Fibroblast of the aortic adventitia (primary cell): ENCODE measurements around the gene MAP1S. TPM values are rescaled to one million over a fixed set of nuclear protein-coding genes. Genes with fewer than 3 reads are reported as not detected.

Experiments used
- DNase-seq: peaks from one replicate; pipeline ENCODE4 v3.0.0-alpha.2; 2010; ENCODE audit warnings: low read depth
- H3K4me3 ChIP-seq: 2 replicates; pipeline ENCODE4 v1.5.1; 2011; ENCODE audit warnings: low read depth, mild to moderate bottlenecking, control low read depth, low read length, moderate library complexity
- total RNA-seq: library from RNA; depleted of rRNA; stranded (reverse); fragments of >200 nt; gene quantifications from 2 replicates; pipeline ENCODE4 v1.2.3, GENCODE V29; 2012; ENCODE audit warnings: low replicate concordance
- TF ChIP-seq, protein P1 (sequence below): IDR thresholded peaks from 2 replicates; pipeline ENCODE4 v1.5.1; 2011; ENCODE audit warnings: mild to moderate bottlenecking, low read length, control low read depth, inconsistent platforms; ENCODE audit not compliant: insufficient read depth

MAP1S gene
- total RNA-seq, 1 donor = 19.3 TPM

DNA sequence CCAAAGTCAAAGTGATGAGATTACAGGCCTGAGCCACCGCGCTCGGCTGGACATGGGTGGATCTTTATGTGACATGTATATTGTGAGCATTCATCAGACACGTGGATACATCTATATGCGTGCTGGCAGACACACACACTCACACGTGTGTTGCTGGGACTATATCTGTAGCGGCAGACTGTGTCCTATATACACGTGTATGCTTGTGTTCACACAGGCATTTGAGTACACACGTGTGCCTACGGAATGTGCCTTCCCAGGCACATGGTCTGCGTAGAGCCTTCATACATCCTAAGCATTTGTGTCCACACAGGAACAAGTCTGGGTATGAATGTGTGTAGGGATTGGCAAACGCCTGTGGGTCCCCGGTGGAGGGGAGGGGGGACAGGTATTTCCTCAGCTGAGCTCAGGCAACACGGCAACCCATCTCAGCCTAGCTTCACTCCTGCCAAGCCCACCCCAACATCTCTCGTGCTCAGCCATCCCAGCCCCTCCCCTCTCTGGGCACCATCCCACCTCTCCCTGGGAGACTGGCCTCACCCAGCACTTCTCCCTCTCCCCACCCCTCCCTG, 33.7 kb upstream of the MAP1S start:
- DNase-seq = no peak
- TF ChIP-seq, protein P1, sequence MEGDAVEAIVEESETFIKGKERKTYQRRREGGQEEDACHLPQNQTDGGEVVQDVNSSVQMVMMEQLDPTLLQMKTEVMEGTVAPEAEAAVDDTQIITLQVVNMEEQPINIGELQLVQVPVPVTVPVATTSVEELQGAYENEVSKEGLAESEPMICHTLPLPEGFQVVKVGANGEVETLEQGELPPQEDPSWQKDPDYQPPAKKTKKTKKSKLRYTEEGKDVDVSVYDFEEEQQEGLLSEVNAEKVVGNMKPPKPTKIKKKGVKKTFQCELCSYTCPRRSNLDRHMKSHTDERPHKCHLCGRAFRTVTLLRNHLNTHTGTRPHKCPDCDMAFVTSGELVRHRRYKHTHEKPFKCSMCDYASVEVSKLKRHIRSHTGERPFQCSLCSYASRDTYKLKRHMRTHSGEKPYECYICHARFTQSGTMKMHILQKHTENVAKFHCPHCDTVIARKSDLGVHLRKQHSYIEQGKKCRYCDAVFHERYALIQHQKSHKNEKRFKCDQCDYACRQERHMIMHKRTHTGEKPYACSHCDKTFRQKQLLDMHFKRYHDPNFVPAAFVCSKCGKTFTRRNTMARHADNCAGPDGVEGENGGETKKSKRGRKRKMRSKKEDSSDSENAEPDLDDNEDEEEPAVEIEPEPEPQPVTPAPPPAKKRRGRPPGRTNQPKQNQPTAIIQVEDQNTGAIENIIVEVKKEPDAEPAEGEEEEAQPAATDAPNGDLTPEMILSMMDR = no peak
- H3K4me3 ChIP-seq = no peak overlapping the region

DNA sequence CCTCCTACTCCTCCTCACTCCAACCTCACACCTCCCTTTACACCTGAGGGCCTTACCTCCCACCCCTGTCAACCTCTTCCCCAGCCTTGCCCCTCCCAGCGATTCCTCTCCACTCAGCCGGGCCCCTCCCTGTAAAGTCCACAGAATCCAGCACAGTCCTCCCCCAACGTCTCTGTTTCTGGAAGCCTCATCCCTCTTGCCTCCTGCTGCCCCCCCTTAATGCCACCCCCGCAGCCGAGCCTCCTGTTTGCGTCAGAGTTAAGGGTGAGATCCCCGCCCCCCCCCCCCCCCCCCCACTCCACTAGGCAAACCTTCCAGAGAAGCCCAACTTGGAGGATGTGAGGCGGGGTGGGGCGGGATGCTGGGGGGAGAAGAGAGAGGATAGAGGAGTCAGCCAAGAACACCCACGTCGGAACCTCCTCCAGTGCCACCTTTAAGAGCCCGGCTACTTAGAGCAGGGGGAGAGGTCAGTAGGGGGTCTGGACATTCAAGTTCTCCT, 33.2 kb upstream of the MAP1S start:
- TF ChIP-seq, protein P1 = no peak
- DNase-seq = peak; percentile 21

DNA sequence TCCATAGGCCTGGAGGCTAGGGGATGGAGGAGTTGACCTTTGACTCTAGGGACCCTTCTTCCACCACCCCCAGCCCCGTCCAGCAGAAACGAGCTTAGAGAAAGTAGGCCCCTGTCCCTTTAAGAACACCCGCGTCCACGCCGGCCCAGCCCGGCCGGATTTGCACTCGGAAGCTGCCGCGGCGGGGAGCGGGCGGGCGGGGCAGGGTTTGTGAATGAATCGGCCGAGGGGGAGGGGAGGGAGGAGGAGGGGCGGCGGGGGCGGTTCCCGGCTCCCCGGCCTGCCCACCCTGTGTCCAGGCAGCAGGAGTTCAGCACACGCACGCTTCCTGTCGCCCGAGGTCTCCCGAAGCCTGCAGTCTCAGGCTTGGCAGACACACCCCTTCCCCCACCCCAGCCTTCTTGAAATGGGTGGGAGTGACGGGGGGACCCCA, 32.7 kb upstream of the MAP1S start:
- TF ChIP-seq, protein P1 = no peak
- DNase-seq = peak; percentile 12
- H3K4me3 ChIP-seq = peak overlapping the region; percentile 47

More for the DNA sequence above, 33.2 kb upstream of the MAP1S start:
- peak overlapping the region; percentile 47 for H3K4me3 ChIP-seq

DNA sequence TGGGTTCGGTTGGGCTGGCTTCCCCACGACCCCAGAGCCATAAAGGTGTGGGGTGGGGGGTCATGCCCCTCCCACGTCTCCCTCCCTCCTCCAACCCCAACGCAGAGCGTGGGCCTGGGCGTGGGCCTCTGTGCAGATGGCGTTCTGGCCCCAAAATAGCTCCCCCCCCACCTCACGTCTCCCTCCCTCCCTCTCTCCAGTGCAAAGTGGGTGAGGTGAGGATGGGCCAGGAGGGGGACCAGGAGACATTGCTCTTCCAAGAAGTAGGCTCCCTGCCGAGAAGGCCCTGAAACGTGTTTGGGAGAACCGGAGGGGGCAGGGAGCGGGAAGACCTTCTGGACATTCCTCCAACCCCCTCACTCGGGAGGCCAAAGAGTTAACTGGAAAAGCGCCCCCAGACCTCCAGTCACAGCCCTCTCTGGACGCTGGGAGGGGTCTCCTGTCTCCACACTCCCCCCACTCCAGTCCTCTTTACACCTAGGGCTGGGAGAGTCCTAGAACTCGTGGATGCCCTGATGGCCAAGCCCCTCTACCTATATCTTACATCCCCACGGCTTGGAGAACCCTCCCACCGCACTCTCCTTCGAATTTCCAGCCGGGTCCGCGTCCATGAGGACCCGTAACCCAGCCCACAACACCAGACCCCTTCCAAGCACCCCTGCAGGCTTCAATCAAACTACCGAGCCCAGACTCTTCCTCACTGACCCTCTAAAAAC, 32.0 kb upstream of the MAP1S start:
- TF ChIP-seq, protein P1 = no peak
- no peak for DNase-seq
- peak overlapping the region; percentile 53 for H3K4me3 ChIP-seq

DNA sequence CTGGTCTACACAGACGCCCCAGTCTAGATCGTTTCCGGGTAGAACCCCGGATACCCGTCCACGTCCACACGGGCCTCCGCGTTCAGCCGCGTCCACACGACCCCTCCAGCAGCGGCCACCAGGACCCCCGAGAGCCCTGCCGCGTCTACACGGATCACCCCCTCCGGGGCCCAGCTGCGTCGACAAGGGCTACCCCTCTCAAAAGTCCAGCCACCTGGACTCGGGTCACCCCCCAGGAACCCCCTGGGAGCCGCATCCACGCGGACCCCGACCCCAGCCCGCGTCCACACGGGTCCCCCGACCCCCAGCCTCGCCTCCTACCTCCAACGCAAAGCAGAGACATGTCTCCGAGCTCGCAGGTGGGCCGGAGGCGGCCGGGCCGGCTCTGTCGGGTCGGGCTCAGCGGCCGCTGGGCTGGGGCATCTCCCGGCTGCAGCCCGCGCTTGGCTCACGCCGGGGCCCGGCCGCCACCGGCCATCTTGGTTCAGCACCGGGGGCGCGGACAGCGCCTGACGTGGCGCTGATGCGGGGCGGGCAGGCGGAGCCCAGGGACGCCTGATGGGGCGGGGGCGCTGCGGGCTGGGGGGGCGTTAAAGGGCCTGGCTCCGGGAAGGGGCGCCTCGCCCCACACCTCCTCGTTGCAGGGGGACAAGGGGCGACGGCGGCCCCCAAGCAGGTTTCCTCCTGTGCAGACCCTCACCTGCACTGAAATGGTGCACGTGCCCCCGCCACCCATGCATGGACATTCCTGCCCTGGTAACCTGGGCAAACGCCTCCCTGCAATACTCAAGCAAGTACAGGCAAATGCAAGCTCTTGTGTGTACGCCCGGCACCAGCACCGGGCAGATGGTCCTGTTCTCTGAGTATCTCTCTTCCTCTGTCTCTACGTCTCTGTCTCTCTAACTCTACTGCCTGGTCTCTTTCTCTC, 31.2 kb upstream of the MAP1S start, which contains the start of gene UNC13A:
Gene UNC13A (minus strand): TSS at position 498 of the 928 bp plus-strand sequence. CDS start 155 bp downstream, at position 343.
- DNase-seq = peak; percentile 35
- TF ChIP-seq, protein P1 = no peak
- peak within 1 kb of the TSS; percentile 53 for H3K4me3 ChIP-seq

DNA sequence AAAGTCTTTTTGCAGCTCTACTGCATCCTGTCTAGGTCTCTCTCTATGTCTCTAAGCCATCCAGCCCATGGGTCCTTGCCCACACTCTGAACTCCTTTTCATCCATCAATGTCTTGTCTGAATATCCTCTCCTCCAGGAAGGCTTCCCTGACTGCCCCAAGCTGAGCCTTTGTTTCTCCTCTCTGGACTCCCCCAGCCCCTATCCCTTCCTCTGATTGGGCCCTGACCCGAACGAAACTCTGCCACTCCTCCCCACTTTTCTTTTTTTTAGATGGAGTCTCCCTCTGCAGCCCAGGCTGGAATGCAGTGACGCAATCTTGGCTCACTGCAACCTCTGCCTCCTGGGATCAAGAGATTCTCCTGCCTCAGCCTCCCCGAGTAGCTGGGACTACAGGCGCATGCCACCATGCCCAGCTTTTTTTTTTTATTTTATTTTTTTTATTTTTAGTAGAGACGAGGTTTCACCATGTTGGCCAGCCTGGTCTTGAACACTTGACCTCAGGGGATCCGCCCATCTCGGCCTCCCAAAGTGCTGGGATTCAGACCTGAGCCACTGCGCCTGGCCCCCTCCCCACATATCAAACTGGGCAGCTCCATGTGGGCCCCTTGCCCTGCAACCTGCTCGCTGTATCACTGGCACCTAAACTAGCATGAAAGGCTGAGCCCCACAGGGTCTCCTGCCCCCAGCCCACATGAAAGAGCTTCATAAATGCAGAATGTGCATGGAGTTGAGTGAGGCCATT, 30.3 kb upstream of the MAP1S start:
- H3K4me3 ChIP-seq = no peak overlapping the region
- no peak for DNase-seq
- TF ChIP-seq, protein P1 = no peak
